GM19099 (cell line): ENCODE data around the gene CRELD1.
A peak's percentile ranks its signal among the peaks of the same experiment; 100 is the strongest.

Experiments used
- POLR2A ChIP-seq: IDR thresholded peaks from 3 replicates; pipeline ENCODE4 v1.6.1; 2011; ENCODE audit warnings: low read depth; ENCODE audit not compliant: insufficient read length; ENCODE audit errors: extremely low read depth

Gene CRELD1

GRCh38 chr3:9942934-9943690 is 9.5 kb downstream of the CRELD1 start:
- TF ChIP-seq POLR2A: no peak

DNA sequence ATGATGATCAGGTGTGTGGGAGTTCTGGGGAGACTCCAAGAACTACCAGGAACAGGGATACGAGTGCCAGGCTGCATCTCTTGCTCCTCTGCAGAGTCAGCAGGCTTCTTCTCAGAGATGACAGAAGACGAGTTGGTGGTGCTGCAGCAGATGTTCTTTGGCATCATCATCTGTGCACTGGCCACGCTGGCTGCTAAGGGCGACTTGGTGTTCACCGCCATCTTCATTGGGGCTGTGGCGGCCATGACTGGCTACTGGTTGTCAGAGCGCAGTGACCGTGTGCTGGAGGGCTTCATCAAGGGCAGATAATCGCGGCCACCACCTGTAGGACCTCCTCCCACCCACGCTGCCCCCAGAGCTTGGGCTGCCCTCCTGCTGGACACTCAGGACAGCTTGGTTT is 10.6 kb downstream of the CRELD1 start:
- no peak for TF ChIP-seq POLR2A

DNA sequence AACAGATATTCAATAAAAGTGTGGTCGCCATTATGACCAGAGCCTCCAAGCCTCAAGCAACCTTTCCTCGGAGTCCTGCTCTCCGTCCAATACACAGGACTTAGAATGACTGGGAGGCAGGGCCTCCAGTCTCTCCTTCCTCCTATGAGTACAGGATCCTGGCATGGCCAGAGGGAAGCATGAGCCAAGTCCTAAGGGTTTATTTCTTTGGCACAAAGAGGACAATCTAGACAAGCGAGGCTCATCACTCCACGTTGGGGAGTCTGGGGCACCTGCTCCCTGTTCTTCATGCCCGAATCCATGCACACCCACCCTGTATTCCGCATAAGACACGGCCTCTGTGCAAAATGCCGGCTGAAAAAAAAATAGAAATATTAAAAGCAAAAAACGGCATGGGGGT is 11.7 kb downstream of the CRELD1 start:
- no peak for TF ChIP-seq POLR2A

DNA sequence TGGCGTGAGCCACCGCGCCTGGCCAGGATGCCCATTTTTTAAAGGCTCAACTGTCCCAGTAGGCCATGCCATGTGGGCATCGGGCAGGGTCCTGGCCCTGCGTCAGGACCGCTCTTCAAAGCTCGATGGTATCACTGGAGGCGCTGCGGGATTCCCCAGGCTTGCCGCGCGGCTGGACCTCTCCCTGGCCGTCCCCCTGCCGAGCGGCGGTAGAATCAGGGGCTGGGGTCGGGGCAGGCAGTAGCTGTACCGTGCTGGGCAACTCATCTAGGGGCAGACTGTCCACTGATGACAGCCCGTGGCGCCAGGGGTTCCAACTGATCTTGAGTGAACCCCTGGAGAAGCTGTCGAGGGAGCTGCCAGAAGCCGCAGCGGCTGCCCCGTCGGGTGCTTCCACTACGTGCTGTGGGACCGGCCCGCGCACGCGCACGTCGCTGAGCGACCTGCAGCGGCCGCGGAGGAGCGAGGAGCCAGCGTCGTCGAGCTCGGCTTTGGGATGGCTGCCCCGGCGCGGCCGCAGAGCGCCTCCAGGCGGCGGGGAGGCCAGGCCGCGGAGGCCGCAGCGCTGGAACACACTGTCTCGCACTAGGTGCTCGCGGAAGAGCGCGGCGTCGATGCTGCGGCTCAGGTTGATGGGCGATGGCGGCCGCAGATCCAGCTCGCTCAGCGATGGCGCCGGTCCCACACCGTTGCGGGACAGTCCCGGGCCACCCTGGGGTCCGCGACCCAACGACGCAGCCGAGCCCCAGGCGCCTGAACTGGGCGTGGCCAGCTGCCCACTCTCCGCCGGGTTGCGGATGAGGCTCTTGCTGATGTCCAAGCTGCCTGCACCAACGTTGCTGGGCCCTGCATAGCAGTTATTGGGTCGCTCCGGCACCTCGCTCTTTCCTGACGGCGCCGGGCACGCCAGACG is 12.7 kb downstream of the CRELD1 start:
- TF ChIP-seq POLR2A: no peak

DNA sequence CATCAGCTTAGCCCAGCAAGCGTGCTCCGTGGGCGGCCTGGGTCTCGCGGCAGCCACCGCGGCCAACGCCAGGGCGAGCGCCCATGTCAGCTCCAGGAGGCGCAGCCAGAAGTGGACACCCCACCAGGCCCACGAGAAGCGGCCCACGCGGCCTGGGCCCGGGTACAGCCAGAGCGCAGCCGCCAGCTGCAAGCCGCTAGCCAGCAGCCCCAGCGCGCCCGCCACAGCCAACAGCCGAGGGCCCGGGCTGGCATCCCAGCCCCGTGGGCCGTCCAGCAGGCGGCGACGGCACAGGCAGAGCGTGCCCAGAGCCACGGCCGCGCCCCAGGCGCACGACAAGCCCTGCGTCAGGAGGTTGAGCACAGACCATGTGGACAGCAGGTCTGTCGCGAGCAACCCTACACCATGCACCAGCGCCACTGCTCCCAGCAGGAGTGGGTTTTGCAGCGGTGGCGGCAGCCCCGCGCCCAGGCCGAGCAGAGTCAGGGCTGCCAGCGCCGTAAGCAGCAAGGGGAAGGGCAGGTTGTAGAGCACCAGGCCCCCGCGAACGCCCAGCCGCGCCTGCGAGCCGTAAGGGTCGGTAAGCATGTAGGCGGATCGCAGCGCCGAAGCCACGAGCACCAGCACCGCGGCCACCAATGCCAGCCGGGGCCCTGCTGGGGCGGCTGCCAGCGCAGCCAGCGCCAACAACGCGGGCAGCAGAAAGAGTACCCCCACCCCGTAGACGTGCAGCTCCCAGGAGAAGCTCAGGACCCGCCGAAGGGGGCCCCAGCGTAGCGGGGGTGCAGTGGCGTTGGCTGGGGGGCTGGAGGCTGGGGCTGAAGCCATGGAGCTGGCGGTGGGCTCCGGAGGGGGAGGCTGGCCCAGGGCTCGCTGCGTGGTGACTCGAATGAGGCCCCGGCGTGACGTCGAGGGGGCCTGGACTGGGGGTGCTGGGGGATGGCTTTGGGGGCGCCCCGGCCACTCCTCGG is 13.7 kb downstream of the CRELD1 start:
- TF ChIP-seq POLR2A: no peak

DNA sequence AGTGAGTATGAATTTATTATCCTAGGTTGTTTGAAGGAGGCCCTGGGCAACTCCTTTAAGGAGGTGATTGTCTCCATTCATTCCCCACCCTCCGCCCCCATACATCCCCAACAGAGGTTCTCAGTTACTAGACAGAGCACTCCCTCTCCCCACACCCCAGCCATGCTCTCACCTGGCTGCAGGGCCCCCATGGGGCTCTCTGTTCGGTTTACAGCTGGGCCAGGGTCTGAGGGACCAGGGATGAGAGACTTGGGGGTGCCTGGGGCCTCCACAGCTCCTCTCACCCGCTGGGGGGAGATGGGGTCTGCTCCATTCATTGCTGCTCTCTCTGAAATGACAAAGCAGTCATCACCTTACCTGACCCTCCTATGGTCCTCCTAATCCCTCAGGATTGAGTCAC is 15.0 kb downstream of the CRELD1 start:
- TF ChIP-seq POLR2A: no peak

- no peak for TF ChIP-seq POLR2A
These were observed 15.5 kb downstream of the CRELD1 start for GRCh38 chr3:9949115-9949514.

GRCh38 chr3:9949626-9950025 is 16.0 kb downstream of the CRELD1 start:
- no peak for TF ChIP-seq POLR2A

- no peak for TF ChIP-seq POLR2A
These were observed 17.5 kb downstream of the CRELD1 start for GRCh38 chr3:9951126-9951525.

- no peak for TF ChIP-seq POLR2A
These were observed 17.9 kb downstream of the CRELD1 start for GRCh38 chr3:9951598-9951961.

DNA sequence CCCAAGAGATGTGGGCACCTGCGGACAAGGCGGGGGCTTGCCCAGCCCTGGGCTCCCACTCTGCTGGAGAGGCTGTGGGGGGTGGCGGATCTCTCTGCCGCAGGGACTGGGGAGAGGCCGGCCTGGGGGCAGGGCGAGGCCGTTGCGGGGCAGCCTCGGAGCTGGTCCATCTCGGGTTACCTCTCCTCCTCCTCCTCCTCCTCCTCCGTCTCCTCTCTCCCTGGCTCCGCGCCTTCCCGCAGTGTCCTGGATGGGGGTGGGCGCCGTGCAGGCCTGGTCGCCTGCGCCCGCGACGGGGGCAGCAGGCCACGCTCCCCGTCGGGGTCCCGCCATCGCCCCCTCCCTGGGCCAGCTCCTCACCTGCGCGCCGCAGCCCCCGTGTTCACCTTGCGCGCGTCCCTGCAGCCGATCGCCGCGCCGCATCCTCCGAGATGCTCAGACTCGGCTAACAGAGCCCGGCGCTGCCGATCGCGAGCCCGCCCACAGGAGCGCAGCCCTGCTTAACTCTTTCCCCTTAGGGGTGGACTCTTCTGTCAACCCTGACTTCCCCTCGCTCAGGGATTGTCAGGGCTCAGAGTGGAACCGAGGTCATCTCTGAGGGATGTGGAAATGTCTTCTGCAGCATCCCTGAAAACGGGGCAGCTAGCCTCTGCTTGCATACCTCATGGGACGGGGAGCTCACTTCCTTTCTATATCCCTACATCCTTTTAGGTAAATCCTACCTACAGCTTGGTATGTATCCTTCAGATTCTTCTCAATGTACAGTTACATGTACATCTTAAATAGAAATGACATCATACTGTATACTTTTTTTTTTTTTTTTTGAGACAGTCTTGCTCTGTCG is 18.6 kb downstream of the CRELD1 start, which contains the start of gene PRRT3:
Gene PRRT3, minus strand, starts transcription at position 447 of the 844 bp plus-strand sequence. CDS start 2,293 bp downstream, outside the sequence.
- TF ChIP-seq POLR2A: peak; percentile 46

GRCh38 chr3:9955067-9955502 is 21.5 kb downstream of the CRELD1 start:
- no peak for TF ChIP-seq POLR2A

DNA sequence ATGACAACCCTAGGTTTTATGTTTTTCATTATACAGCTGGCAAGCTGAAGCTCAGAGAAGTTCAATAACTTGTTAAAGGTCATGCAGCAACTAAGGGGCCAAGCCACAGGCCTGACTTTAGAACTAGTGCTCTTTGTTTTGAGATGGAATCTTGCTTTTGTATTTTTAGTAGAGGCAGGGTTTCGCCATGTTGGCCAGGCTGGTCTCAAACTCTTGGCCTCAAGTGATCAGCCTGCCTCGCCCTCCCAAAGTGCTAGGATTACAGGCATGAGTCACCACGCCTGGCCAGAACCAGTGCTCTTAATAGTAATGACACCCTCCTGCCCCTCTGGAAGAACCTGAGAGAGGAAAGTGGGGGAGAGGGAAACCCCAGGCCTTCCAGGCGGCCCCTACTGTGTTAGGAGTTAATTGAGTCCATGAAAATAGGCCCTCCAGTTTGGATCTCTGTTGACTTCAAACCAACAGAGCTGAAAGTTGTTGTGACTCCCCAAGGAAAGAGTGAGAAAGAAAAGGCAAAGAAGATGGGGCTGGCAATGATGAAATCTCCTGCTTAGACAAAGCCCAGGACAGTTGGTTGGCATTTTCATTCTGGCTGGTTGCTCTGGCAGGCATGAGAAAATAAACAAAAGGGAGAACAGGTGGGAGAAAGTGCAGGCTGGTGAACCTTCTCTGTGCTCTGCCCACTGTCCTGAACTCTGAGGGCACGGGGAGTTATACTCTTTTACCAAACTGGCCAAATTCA is 22.1 kb downstream of the CRELD1 start:
- no peak for TF ChIP-seq POLR2A
